HG02852 (cell line): Measurements from ENCODE around the gene WDR33.
A peak's percentile ranks its signal among the peaks of the same experiment; 100 is the strongest.

Experiments used
- ATAC-seq: cut with Tn5 transposase; IDR thresholded peaks from one replicate; pipeline ENCODE4 v1.9.1; 2021; ENCODE audit warnings: mild to moderate bottlenecking, moderate library complexity; ENCODE audit not compliant: unreplicated experiment

WDR33 gene

DNA sequence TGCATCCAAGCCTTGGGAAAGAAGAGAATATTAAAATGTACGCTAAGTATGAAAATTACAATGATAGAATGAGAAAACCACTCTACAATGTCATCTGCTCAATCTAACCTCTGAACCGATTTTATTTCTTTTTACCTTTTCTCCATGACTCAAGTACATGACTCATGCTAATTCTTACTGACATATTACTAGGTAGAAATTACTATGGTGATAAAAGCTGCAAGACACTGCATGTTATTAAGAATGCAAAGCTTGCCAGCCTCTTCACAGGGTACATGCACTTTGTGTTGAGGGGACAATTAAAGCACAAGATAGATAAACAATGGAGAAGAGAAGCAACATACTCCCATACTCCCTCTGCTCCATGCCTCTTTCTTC lies 89.0 kb downstream of the WDR33 start:
- no peak for ATAC-seq

- ATAC-seq = no peak
These were observed 89.5 kb downstream of the WDR33 start for GRCh38 chr2:127721311-127721977.

- ATAC-seq = no peak
These were observed 91.4 kb downstream of the WDR33 start for GRCh38 chr2:127719301-127720218.

DNA sequence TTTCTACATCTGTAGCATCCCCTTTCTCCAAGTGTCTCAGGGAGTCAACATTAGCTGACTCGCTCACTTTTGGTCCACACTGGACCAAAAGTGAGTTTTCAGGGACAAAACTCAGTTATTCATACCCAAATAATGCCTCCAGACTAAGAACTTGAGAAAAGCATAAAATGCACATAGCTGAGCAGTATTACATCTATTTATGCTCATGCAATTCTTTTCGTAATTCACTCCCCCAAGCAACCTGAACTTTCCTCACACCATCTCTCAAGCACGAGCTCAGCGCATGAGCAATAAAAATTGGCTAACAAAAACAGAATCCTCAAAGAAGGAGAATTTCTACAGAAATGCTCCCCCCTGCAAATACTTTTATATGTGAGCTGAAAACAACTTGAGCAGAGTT lies 92.7 kb downstream of the WDR33 start:
- no peak for ATAC-seq

DNA sequence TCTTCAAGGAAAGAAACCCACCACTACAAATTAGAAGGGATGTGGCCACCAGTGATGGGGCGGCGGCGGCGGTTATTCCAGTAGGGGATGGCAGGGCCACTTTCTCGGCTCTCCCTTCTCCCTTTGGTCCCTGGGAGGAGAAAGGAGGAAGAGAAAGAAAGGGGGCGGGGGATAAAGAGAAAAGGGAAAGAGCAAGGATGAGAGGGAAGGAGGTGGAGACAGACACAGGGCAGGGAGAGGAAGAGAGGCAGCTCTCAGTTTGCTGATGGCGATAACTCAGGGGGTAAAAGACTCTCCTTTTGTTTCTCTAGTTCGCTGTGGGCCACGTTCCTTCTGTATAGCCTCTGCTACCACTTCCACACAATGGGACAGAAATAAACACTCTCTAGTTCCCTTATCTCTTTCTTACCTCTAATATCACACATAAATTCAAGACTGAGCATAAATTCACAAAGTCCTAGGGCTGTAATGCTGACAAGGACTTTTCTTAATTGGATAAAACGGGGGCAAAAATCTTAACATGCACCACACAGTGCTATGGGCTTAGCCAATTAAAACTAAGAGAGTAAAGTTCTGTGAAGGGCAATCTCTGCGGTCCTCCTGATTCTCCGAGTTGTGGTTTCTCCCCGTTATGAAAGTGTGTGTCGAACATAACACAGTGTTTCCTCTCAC lies 95.1 kb downstream of the WDR33 start:
- ATAC-seq = no peak

DNA sequence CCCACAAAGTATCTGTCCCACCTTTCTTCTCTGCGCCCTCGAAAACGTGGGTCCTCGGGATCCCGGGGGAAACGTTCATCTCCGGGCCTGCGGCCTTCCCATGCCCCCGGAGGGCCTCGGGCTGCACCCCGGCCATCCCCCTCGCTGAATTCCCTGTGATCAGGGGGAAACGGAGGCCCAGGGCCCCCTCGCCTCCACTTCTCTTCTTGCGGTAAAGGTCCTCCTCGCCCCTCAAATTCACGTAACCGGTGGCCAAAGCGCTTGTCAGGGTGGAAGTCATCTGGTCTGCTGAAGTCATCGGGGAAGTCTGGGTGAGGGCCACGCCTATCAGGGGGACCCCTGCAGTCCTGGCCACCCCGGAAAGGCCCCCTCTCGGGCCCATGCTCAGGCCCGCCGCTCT lies 97.4 kb downstream of the WDR33 start:
- no peak for ATAC-seq

- ATAC-seq = no peak
These were observed 98.0 kb downstream of the WDR33 start for GRCh38 chr2:127712999-127713398.

DNA sequence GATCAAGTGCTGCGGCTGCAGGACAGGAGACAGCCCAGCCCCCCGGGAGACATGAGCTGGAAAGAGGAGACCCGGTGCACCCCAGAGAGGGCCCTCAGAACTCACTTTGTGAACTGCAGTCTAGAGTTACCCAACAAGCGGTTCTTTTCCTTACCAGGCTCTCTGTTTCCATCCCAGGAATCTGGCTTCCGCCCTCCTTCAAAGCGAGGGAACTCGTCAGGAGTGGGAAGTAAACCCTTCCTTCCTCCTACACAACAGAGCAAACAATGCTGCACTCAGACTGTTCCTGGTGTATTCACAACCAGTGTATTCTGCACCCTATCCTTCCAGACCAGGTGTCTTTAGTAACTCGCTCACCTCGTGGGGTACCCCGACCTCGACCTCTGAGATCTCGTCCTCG lies 101.6 kb downstream of the WDR33 start:
- ATAC-seq = no peak

DNA sequence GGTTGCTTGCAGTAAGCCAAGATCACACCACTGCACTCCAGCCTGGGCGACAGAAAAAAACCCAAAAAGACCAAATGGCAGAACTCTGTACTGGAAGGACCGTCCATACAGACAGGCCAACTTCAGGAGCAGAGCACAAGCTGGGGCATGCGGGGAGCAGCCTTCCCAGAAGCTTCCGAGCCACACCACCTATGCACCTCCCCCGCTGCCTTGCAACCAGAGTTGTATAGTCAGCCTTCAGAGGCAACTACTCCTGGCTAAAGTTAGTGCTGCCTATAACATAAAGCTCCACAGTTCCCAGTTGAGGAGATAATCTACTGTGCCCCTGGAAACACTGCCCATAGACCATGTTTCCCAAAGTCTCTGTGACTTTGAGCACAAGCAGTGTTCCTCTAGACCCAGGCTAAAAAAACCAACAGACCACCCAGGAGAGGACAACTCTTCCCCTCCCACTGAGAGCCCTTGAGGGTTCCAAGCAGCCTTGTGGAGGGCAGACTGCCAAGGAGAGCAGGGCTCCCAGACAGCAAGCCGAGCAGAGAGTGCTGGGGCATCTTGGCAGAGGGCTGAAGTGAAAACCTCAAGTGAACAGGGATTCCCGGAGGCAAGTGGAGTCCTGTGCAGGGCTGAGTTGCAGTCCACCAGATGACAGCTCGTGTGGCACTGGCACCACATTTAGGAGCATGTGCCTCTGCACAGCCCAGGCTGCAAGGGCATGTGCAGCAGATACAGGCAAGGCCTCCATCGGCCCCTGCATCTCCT lies 102.9 kb downstream of the WDR33 start:
- no peak for ATAC-seq

DNA sequence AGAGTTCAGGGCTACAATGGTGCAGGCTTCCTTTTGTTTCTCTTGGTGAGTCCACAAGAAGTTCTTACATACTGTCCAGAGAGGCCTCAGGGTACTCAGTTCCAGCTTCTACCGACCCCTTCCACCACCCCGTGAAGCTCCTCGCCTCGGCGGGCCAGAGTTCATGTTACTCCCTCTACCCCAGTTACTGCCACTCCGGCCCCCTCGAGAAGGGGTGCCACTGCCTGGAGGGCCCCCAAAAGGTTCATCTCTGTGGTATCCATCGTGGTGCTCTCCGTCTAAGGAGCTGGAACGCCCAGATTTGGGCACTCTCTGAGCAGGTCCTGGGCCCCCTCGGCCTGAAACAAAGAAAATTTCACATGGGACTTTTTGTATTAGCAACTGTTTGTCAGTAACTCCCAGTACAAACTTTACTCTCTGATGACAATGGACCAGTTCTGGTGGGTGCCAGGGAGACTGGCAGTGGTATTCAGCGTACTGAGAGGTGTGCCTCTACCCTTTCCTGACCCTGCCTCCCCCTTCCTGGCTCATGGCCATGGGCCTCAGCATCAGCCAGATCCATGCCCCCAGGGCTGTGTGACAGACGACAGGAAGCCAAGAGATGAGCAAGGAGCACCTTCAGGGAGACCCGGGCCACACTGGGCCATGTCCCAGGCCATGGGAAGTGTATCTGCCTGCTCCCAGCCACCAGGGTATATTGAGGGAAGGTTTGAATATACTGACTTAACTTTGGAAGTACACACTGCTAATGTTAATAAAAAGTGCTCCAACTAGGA lies 104.6 kb downstream of the WDR33 start:
- ATAC-seq = no peak

- ATAC-seq = no peak
These were observed 105.4 kb downstream of the WDR33 start for GRCh38 chr2:127705391-127706065.

- ATAC-seq = no peak
These were observed 106.2 kb downstream of the WDR33 start for GRCh38 chr2:127704641-127705390.

GRCh38 chr2:127703282-127703681 lies 107.7 kb downstream of the WDR33 start:
- ATAC-seq = no peak

GRCh38 chr2:127702395-127703009 lies 108.5 kb downstream of the WDR33 start:
- no peak for ATAC-seq

GRCh38 chr2:127701651-127702394 lies 109.1 kb downstream of the WDR33 start:
- ATAC-seq = peak; percentile 59

GRCh38 chr2:127701193-127701650 lies 109.7 kb downstream of the WDR33 start, which contains the start of gene SFT2D3:
Gene SFT2D3 (plus strand): TSS chr2:127701497. CDS start chr2:127701529, 32 bp downstream.
- peak; percentile 71 for ATAC-seq

GRCh38 chr2:127700527-127701192 lies 110.3 kb downstream of the WDR33 start:
- peak; percentile 37 for ATAC-seq
